K562 (cell line): ENCODE results near the gene ADSS1. TPM values are rescaled to one million over a fixed set of nuclear protein-coding genes. Genes with fewer than 3 reads are reported as not detected.

Source experiments
- CHCHD3 ChIP-seq: fragments of 250-450 bp; sonication (Bioruptor Pico); IDR thresholded peaks from 2 replicates; pipeline ENCODE4 v2.1.2; 2022; ENCODE audit warnings: mild to moderate bottlenecking
- CREB1 ChIP-seq, 2 experiments: sonication (generic) in 1 of 2; formaldehyde crosslinking in 1 of 2; IDR thresholded peaks; 2 replicates each; pipeline versions ENCODE4 v1.6.1 to v1.8.0; 2012 to 2022; ENCODE audit warnings: inconsistent platforms in 1 of 2, mild to moderate bottlenecking in 1 of 2, missing genetic modification reagents in 1 of 2, moderate library complexity in 1 of 2
- DLX4 ChIP-seq: fragments of 250-450 bp; sonication (Bioruptor Pico); IDR thresholded peaks from 2 replicates; pipeline ENCODE4 v1.6.1; 2021; ENCODE audit warnings: mild to moderate bottlenecking
- GTF2A2 ChIP-seq: IDR thresholded peaks from 2 replicates; pipeline ENCODE4 v1.6.1; 2016; ENCODE audit warnings: mild to moderate bottlenecking, missing genetic modification characterization, missing compliant biosample characterization
- HDAC3 ChIP-seq: fragments of 450-650 bp; IDR thresholded peaks from 2 replicates; pipeline ENCODE4 v1.6.1; 2018; ENCODE audit warnings: borderline replicate concordance, mild to moderate bottlenecking, moderate library complexity; ENCODE audit not compliant: partially characterized antibody
- MECOM ChIP-seq: fragments of 250-450 bp; sonication (Bioruptor Pico); IDR thresholded peaks from 2 replicates; pipeline ENCODE4 v1.8.0; 2022; ENCODE audit warnings: inconsistent platforms
- MED1 ChIP-seq: sonication (generic); formaldehyde crosslinking; IDR thresholded peaks from 2 replicates; pipeline ENCODE4 v1.8.1; 2023; ENCODE audit warnings: missing genetic modification reagents, borderline replicate concordance
- MYNN ChIP-seq, 2 experiments: sonication (generic); formaldehyde crosslinking in 1 of 2; IDR thresholded peaks; 2 replicates each; pipeline versions ENCODE4 v1.5.0 to v1.6.1; 2016 to 2020; ENCODE audit warnings: antibody characterized with exemption in 1 of 2, missing genetic modification reagents in 1 of 2
- PHB ChIP-seq: fragments of 250-450 bp; sonication (Bioruptor Pico); IDR thresholded peaks from 2 replicates; pipeline ENCODE4 v1.5.0; 2021
- RFX7 ChIP-seq: fragments of 250-450 bp; sonication (Bioruptor Pico); IDR thresholded peaks from 2 replicates; pipeline ENCODE4 v1.5.1; 2021; ENCODE audit warnings: mild to moderate bottlenecking
- SMAD1 ChIP-seq: fragments of 150-350 bp; IDR thresholded peaks from 2 replicates; pipeline ENCODE4 v1.6.1; 2014; ENCODE audit warnings: low read length, low read depth; ENCODE audit not compliant: partially characterized antibody
- TAF1 ChIP-seq: IDR thresholded peaks from 2 replicates; pipeline ENCODE4 v1.6.1; 2011; ENCODE audit warnings: mild to moderate bottlenecking, low read length, moderate library complexity; ENCODE audit not compliant: insufficient read depth, control insufficient read depth, severe bottlenecking; ENCODE audit errors: extremely low read depth
- TAL1 ChIP-seq: fragments of 450-650 bp; IDR thresholded peaks from 2 replicates; pipeline ENCODE4 v1.6.1; 2016; ENCODE audit warnings: mild to moderate bottlenecking
- TSC22D4 ChIP-seq: fragments of 450-650 bp; IDR thresholded peaks from 2 replicates; pipeline ENCODE4 v1.6.1; 2016; ENCODE audit warnings: missing genetic modification characterization, missing biosample characterization, control low read depth
- ZNF395 ChIP-seq: fragments of 200-800 bp; sonication (Bioruptor generic); IDR thresholded peaks from 2 replicates; pipeline ENCODE4 v1.6.1; 2017; ENCODE audit warnings: missing genetic modification characterization, missing compliant biosample characterization
- ZSCAN32 ChIP-seq: fragments of 450-650 bp; formaldehyde crosslinking; IDR thresholded peaks from 2 replicates; pipeline ENCODE4 v1.4.0; 2020; ENCODE audit warnings: mild to moderate bottlenecking, moderate library complexity
- polyA plus RNA-seq, 8 experiments: library from polyadenylated mRNA; depleted of rRNA in 4 of 8; stranded (reverse) in 5 of 8; unstranded in 3 of 8; fragments of >200 nt; fragmentation: Nextera tagmentation in 2 of 8; fragmentation: Illumina TruSeq in 1 of 8; extraction: Ambion mirVana in 2 of 8; extraction: Trizol in 1 of 8; gene quantifications; 2 replicates each; pipeline versions ENCODE4 v1.2.1 to v1.2.3, GENCODE V29; 2011 to 2014; ENCODE audit warnings: inconsistent platforms in 1 of 8, missing spikeins in 1 of 8
- total RNA-seq, 7 experiments: library from RNA; depleted of rRNA in 6 of 7; stranded (reverse); fragments of >200 nt in 6 of 7; fragmentation: Illumina TruSeq in 2 of 7; extraction: Trizol in 2 of 7; gene quantifications; 2 replicates each; pipeline versions ENCODE4 v1.2.1 to v1.2.3, GENCODE V29; 2011 to 2021; ENCODE audit warnings: low replicate concordance in 1 of 7
- TF ChIP-seq, protein P1 (sequence below): fragments of 150-350 bp; conservative IDR thresholded peaks from 2 replicates; pipeline ENCODE4 v1.6.1; 2014; ENCODE audit warnings: low read length
- TF ChIP-seq, protein P2 (sequence below): fragments of 450-650 bp; IDR thresholded peaks from 2 replicates; pipeline ENCODE4 v1.7.1; 2018; ENCODE audit warnings: mild to moderate bottlenecking, low read depth; ENCODE audit not compliant: partially characterized antibody
- TF ChIP-seq, protein P3 (sequence below): fragments of 250-450 bp; sonication (Bioruptor Pico); IDR thresholded peaks from 2 replicates; pipeline ENCODE4 v1.5.0; 2020; ENCODE audit warnings: mild to moderate bottlenecking, borderline replicate concordance

ADSS1 gene
- total and polyA plus RNA-seq, 9 of the 15 experiments (the other 6 are each of a cell fraction or from before 2014, with no cell fraction given), result 0.53 to 5.9 (median 3.9) TPM

DNA sequence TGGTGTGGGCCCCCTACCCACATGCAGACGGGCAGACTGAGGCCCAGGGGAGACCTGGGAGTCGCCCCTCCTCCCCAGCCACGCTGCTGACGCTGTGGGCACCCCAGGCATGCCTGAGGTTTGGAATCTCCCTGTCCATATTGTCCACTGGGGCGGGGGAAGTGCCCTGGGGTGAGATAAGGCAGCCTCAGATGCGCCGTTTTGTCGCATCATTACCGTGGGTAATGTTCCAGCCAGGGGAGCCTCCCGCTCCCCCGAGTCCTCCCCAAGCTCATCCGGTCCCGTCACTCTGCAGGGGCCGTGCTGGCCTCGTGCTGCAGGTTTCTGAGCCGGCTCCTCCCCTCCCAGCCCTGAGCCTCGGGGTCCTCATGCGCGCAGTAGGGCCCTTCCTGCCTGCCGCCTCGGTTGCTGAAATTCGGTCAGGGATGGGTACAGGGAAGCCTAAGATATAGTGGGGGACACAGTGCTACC is 23.2 kb upstream of the ADSS1 start (continued):
- TF ChIP-seq TSC22D4, result no peak
- no peak for TF ChIP-seq CHCHD3 (CRISPR knock-in tag)
- no peak for TF ChIP-seq PHB (CRISPR knock-in tag)
- TF ChIP-seq MYNN (IDR thresholded peaks at IDR 0.05), result peak; percentile 88
- no peak for TF ChIP-seq MYNN (CRISPR knock-in tag; IDR thresholded peaks at IDR 0.05)
- no peak for TF ChIP-seq DLX4 (CRISPR knock-in tag)
- no peak for TF ChIP-seq GTF2A2 (tag)
- TF ChIP-seq TAL1, result peak; percentile 85
- TF ChIP-seq, protein P1, sequence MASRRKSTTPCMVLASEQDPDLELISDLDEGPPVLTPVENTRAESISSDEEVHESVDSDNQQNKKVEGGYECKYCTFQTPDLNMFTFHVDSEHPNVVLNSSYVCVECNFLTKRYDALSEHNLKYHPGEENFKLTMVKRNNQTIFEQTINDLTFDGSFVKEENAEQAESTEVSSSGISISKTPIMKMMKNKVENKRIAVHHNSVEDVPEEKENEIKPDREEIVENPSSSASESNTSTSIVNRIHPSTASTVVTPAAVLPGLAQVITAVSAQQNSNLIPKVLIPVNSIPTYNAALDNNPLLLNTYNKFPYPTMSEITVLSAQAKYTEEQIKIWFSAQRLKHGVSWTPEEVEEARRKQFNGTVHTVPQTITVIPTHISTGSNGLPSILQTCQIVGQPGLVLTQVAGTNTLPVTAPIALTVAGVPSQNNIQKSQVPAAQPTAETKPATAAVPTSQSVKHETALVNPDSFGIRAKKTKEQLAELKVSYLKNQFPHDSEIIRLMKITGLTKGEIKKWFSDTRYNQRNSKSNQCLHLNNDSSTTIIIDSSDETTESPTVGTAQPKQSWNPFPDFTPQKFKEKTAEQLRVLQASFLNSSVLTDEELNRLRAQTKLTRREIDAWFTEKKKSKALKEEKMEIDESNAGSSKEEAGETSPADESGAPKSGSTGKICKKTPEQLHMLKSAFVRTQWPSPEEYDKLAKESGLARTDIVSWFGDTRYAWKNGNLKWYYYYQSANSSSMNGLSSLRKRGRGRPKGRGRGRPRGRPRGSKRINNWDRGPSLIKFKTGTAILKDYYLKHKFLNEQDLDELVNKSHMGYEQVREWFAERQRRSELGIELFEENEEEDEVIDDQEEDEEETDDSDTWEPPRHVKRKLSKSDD, result no peak
- no peak for TF ChIP-seq ZSCAN32
- TF ChIP-seq HDAC3, result peak; percentile 40
- TF ChIP-seq, protein P2, sequence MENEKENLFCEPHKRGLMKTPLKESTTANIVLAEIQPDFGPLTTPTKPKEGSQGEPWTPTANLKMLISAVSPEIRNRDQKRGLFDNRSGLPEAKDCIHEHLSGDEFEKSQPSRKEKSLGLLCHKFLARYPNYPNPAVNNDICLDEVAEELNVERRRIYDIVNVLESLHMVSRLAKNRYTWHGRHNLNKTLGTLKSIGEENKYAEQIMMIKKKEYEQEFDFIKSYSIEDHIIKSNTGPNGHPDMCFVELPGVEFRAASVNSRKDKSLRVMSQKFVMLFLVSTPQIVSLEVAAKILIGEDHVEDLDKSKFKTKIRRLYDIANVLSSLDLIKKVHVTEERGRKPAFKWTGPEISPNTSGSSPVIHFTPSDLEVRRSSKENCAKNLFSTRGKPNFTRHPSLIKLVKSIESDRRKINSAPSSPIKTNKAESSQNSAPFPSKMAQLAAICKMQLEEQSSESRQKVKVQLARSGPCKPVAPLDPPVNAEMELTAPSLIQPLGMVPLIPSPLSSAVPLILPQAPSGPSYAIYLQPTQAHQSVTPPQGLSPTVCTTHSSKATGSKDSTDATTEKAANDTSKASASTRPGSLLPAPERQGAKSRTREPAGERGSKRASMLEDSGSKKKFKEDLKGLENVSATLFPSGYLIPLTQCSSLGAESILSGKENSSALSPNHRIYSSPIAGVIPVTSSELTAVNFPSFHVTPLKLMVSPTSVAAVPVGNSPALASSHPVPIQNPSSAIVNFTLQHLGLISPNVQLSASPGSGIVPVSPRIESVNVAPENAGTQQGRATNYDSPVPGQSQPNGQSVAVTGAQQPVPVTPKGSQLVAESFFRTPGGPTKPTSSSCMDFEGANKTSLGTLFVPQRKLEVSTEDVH, result no peak
- TF ChIP-seq RFX7, result no peak
- peak; percentile 73 for TF ChIP-seq CREB1 (IDR thresholded peaks at IDR 0.05)
- TF ChIP-seq CREB1 (CRISPR knock-in tag; IDR thresholded peaks at IDR 0.05), result 0 out of 2 replicates have a peak, but pooled peaks have one; percentile 44
- no peak for TF ChIP-seq SMAD1
- TF ChIP-seq, protein P3, sequence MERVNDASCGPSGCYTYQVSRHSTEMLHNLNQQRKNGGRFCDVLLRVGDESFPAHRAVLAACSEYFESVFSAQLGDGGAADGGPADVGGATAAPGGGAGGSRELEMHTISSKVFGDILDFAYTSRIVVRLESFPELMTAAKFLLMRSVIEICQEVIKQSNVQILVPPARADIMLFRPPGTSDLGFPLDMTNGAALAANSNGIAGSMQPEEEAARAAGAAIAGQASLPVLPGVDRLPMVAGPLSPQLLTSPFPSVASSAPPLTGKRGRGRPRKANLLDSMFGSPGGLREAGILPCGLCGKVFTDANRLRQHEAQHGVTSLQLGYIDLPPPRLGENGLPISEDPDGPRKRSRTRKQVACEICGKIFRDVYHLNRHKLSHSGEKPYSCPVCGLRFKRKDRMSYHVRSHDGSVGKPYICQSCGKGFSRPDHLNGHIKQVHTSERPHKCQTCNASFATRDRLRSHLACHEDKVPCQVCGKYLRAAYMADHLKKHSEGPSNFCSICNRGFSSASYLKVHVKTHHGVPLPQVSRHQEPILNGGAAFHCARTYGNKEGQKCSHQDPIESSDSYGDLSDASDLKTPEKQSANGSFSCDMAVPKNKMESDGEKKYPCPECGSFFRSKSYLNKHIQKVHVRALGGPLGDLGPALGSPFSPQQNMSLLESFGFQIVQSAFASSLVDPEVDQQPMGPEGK (CRISPR knock-in tag), result no peak
- no peak for TF ChIP-seq MECOM (CRISPR knock-in tag)
- TF ChIP-seq ZNF395 (CRISPR knock-in tag), result peak; percentile 33; the same call in 1 of the 2 replicates
- peak; percentile 41 for TF ChIP-seq TAF1
- no peak for TF ChIP-seq MED1
